KMS-11 (cell line): ENCODE measurements around the gene SNX30.

Experiments
- H2AFZ ChIP-seq: fragments of 200-600 bp; sonication (generic); 2 replicates; pipeline ENCODE4 v1.6.1; 2016; ENCODE audit warnings: antibody characterized with exemption, mixed run types, low read depth
- H3K27ac ChIP-seq: fragments of 200-600 bp; sonication (generic); 2 replicates; pipeline ENCODE4 v1.6.1; 2016; ENCODE audit warnings: mild to moderate bottlenecking, mixed run types
- H3K27me3 ChIP-seq: fragments of 200-600 bp; sonication (generic); 2 replicates; pipeline ENCODE4 v1.6.1; 2017; ENCODE audit warnings: mild to moderate bottlenecking, low read depth, mixed run types, moderate library complexity; ENCODE audit not compliant: insufficient read depth
- H3K36me3 ChIP-seq: fragments of 200-600 bp; sonication (generic); 2 replicates; pipeline ENCODE4 v1.6.1; 2017; ENCODE audit warnings: mild to moderate bottlenecking, mixed run types; ENCODE audit not compliant: insufficient read depth
- H3K4me1 ChIP-seq: fragments of 200-600 bp; sonication (generic); 2 replicates; pipeline ENCODE4 v1.6.1; 2016; ENCODE audit warnings: mild to moderate bottlenecking, low read depth, mixed run types; ENCODE audit not compliant: poor library complexity, severe bottlenecking
- H3K4me2 ChIP-seq: fragments of 200-600 bp; sonication (generic); 2 replicates; pipeline ENCODE4 v1.7.0; 2016; ENCODE audit warnings: mild to moderate bottlenecking, mixed run types
- H3K4me3 ChIP-seq: fragments of 200-600 bp; sonication (generic); IDR thresholded peaks from 2 replicates; pipeline ENCODE4 v1.6.1; 2017; ENCODE audit warnings: low read depth, low read length, mixed read lengths; ENCODE audit not compliant: insufficient read depth
- H3K79me2 ChIP-seq: fragments of 200-600 bp; sonication (generic); 2 replicates; pipeline ENCODE4 v1.6.1; 2016; ENCODE audit warnings: low read depth, mixed run types; ENCODE audit not compliant: insufficient read depth
- H3K9ac ChIP-seq: fragments of 200-600 bp; sonication (generic); 2 replicates; pipeline ENCODE4 v1.6.1; 2016; ENCODE audit warnings: mild to moderate bottlenecking, mixed run types
- H4K20me1 ChIP-seq: fragments of 200-600 bp; sonication (generic); 2 replicates; pipeline ENCODE4 v1.6.1; 2016; ENCODE audit warnings: mild to moderate bottlenecking, mixed run types; ENCODE audit not compliant: insufficient read depth
- TF ChIP-seq, protein P1 (sequence below): fragments of 200-600 bp; sonication (generic); conservative IDR thresholded peaks from 2 replicates; pipeline ENCODE4 v1.6.1; 2017; ENCODE audit warnings: low read depth, mild to moderate bottlenecking, antibody characterized with exemption, low read length, moderate library complexity, mixed read lengths

SNX30 gene

GRCh38 chr9:112860451-112860850, 109.9 kb downstream of the SNX30 start:
- no peak overlapping the region for H3K27ac ChIP-seq
- H4K20me1 ChIP-seq = no peaks in the 10 kb centered on the region
- no peak overlapping the region for H2AFZ ChIP-seq
- no peaks in the 10 kb centered on the region for H3K36me3 ChIP-seq
- H3K4me3 ChIP-seq = no peak overlapping the region
- TF ChIP-seq, protein P1, sequence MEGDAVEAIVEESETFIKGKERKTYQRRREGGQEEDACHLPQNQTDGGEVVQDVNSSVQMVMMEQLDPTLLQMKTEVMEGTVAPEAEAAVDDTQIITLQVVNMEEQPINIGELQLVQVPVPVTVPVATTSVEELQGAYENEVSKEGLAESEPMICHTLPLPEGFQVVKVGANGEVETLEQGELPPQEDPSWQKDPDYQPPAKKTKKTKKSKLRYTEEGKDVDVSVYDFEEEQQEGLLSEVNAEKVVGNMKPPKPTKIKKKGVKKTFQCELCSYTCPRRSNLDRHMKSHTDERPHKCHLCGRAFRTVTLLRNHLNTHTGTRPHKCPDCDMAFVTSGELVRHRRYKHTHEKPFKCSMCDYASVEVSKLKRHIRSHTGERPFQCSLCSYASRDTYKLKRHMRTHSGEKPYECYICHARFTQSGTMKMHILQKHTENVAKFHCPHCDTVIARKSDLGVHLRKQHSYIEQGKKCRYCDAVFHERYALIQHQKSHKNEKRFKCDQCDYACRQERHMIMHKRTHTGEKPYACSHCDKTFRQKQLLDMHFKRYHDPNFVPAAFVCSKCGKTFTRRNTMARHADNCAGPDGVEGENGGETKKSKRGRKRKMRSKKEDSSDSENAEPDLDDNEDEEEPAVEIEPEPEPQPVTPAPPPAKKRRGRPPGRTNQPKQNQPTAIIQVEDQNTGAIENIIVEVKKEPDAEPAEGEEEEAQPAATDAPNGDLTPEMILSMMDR = no peak
- peaks cover 6% of the 10 kb centered on the region for H3K4me1 ChIP-seq
- no peak overlapping the region for H3K4me2 ChIP-seq
- no peaks in the 10 kb centered on the region for H3K79me2 ChIP-seq
- H3K27me3 ChIP-seq = no peaks in the 10 kb centered on the region
- H3K9ac ChIP-seq = no peak overlapping the region

- no peaks in the 10 kb centered on the region for H3K27me3 ChIP-seq
- H3K4me3 ChIP-seq = no peak overlapping the region
- H3K79me2 ChIP-seq = no peaks in the 10 kb centered on the region
- no peaks in the 10 kb centered on the region for H3K36me3 ChIP-seq
- no peak overlapping the region for H2AFZ ChIP-seq
- H4K20me1 ChIP-seq = no peaks in the 10 kb centered on the region
- H3K4me1 ChIP-seq = peaks cover 6% of the 10 kb centered on the region
- H3K27ac ChIP-seq = no peak overlapping the region
- no peak overlapping the region for H3K9ac ChIP-seq
- TF ChIP-seq, protein P1 = no peak
- no peak overlapping the region for H3K4me2 ChIP-seq
Measured at GRCh38 chr9:112861155-112861554, 110.6 kb downstream of the SNX30 start.

GRCh38 chr9:112861638-112862555, 111.3 kb downstream of the SNX30 start:
- peaks cover 6% of the 10 kb centered on the region for H3K4me1 ChIP-seq
- H2AFZ ChIP-seq = no peak overlapping the region
- no peaks in the 10 kb centered on the region for H3K36me3 ChIP-seq
- no peak overlapping the region for H3K4me3 ChIP-seq
- TF ChIP-seq, protein P1 = no peak
- H3K27me3 ChIP-seq = no peaks in the 10 kb centered on the region
- H4K20me1 ChIP-seq = no peaks in the 10 kb centered on the region
- H3K4me2 ChIP-seq = no peak overlapping the region
- no peaks in the 10 kb centered on the region for H3K79me2 ChIP-seq
- H3K9ac ChIP-seq = no peak overlapping the region
- H3K27ac ChIP-seq = no peak overlapping the region

DNA sequence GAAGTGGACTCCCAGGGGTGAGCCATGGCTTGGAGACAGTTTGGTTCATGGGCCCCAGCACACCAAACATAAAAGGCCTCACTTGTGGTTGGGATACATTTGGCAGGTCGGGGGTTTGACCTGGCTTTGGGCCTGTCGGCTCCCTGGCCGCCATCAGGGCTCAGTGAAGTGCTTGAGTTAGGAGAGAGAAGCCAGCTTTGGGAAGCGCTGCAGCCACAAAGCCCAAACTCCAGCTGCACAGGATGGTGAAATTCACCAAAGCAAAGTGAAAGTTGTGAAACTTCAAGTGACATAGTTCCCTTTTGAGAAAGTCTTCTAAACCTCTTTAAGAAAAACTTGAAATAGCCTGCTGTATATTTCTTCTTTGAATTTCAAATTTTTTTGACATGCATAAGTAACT, 112.7 kb downstream of the SNX30 start:
- H3K9ac ChIP-seq = no peak overlapping the region
- H3K27me3 ChIP-seq = no peaks in the 10 kb centered on the region
- TF ChIP-seq, protein P1 = no peak
- no peak overlapping the region for H3K4me2 ChIP-seq
- H2AFZ ChIP-seq = no peak overlapping the region
- peaks cover 6% of the 10 kb centered on the region for H3K4me1 ChIP-seq
- no peak overlapping the region for H3K27ac ChIP-seq
- H3K36me3 ChIP-seq = no peaks in the 10 kb centered on the region
- no peaks in the 10 kb centered on the region for H3K79me2 ChIP-seq
- H4K20me1 ChIP-seq = no peaks in the 10 kb centered on the region
- H3K4me3 ChIP-seq = no peak overlapping the region
